LNCAP (cell line): ENCODE data around the gene CSRNP3.

ENCODE experiments used
- CTCF ChIP-seq: fragments of 450-650 bp; IDR thresholded peaks from 2 replicates; pipeline ENCODE4 v1.5.1; 2017; ENCODE audit warnings: mild to moderate bottlenecking

Gene CSRNP3

GRCh38 chr2:165674780-165675179 is 205.3 kb downstream of the CSRNP3 start:
- TF ChIP-seq CTCF: no peak

- no peak for TF ChIP-seq CTCF
Measured at GRCh38 chr2:165675551-165675968, 206.1 kb downstream of the CSRNP3 start.

GRCh38 chr2:165678882-165679281 is 209.4 kb downstream of the CSRNP3 start:
- no peak for TF ChIP-seq CTCF

GRCh38 chr2:165679621-165680020 is 210.1 kb downstream of the CSRNP3 start:
- no peak for TF ChIP-seq CTCF

- TF ChIP-seq CTCF: no peak
Measured at GRCh38 chr2:165681841-165682240, 212.3 kb downstream of the CSRNP3 start.

GRCh38 chr2:165682546-165682945 is 213.0 kb downstream of the CSRNP3 start:
- TF ChIP-seq CTCF: no peak

GRCh38 chr2:165686800-165687199 is 217.3 kb downstream of the CSRNP3 start:
- no peak for TF ChIP-seq CTCF

GRCh38 chr2:165687426-165688002 is 218.0 kb downstream of the CSRNP3 start:
- no peak for TF ChIP-seq CTCF
